ENCODE measurements around the gene SCGB1D2.
"Not testable (repeated sequence)": the region's sequence is repeated elsewhere in the genome, so short reads cannot be mapped to it uniquely, and the experiment has no call there.

The SCGB1D2 gene

GRCh38 chr11:62242021-62242420, at the start of gene SCGB1D2:
Gene SCGB1D2, plus strand, starts transcription at chr11:62242239. Its CDS starts 69 bp downstream, at chr11:62242308.
- no peak for DNase-seq (ENCODE audit: low read depth in 2 of 2, low spot score in 1 of 2)

GRCh38 chr11:62193952-62194351, 48.1 kb upstream of the SCGB1D2 start:
- no peak for DNase-seq (ENCODE audit: low read depth in 2 of 2, low spot score in 1 of 2)

GRCh38 chr11:62195010-62195409, 47.0 kb upstream of the SCGB1D2 start:
- DNase-seq (ENCODE audit: low read depth in 2 of 2, low spot score in 1 of 2) = not testable (repeated sequence)

- no peak for DNase-seq (ENCODE audit: low read depth in 2 of 2, low spot score in 1 of 2)
Measured at GRCh38 chr11:62195945-62196344, 46.1 kb upstream of the SCGB1D2 start.

- DNase-seq (ENCODE audit: low read depth in 2 of 2, low spot score in 1 of 2) = not testable (repeated sequence)
Measured at GRCh38 chr11:62197400-62197799, 44.6 kb upstream of the SCGB1D2 start.

- no peak for DNase-seq (ENCODE audit: low read depth in 2 of 2, low spot score in 1 of 2)
Measured at GRCh38 chr11:62201376-62201775, 40.7 kb upstream of the SCGB1D2 start.

GRCh38 chr11:62202910-62203309, 39.1 kb upstream of the SCGB1D2 start:
- no peak for DNase-seq (ENCODE audit: low read depth in 2 of 2, low spot score in 1 of 2)

- DNase-seq (ENCODE audit: low read depth in 2 of 2, low spot score in 1 of 2) = no peak
Measured at GRCh38 chr11:62204430-62204829, 37.6 kb upstream of the SCGB1D2 start.

- DNase-seq (ENCODE audit: low read depth in 2 of 2, low spot score in 1 of 2) = no peak
Measured at GRCh38 chr11:62205441-62205840, 36.6 kb upstream of the SCGB1D2 start.

GRCh38 chr11:62206276-62207066, 35.6 kb upstream of the SCGB1D2 start:
- DNase-seq (ENCODE audit: low read depth in 2 of 2, low spot score in 1 of 2) = not testable (repeated sequence)

- DNase-seq (ENCODE audit: low read depth in 2 of 2, low spot score in 1 of 2) = no peak
Measured at GRCh38 chr11:62208785-62209144, 33.3 kb upstream of the SCGB1D2 start.

GRCh38 chr11:62217191-62217748, 24.8 kb upstream of the SCGB1D2 start:
- DNase-seq (ENCODE audit: low read depth in 2 of 2, low spot score in 1 of 2) = no peak

- no peak for DNase-seq (ENCODE audit: low read depth in 2 of 2, low spot score in 1 of 2)
Measured at GRCh38 chr11:62221498-62221897, 20.5 kb upstream of the SCGB1D2 start.

- no peak for DNase-seq (ENCODE audit: low read depth in 2 of 2, low spot score in 1 of 2)
Measured at GRCh38 chr11:62223095-62223494, 18.9 kb upstream of the SCGB1D2 start.

GRCh38 chr11:62233730-62234129, 8.3 kb upstream of the SCGB1D2 start:
- DNase-seq (ENCODE audit: low read depth in 2 of 2, low spot score in 1 of 2) = no peak

GRCh38 chr11:62236187-62236586, 5.9 kb upstream of the SCGB1D2 start:
- no peak for DNase-seq (ENCODE audit: low read depth in 2 of 2, low spot score in 1 of 2)

- DNase-seq (ENCODE audit: low read depth in 2 of 2, low spot score in 1 of 2) = no peak
Measured at GRCh38 chr11:62237499-62237898, 4.5 kb upstream of the SCGB1D2 start.

GRCh38 chr11:62238151-62238550, 3.9 kb upstream of the SCGB1D2 start:
- no peak for DNase-seq (ENCODE audit: low read depth in 2 of 2, low spot score in 1 of 2)

GRCh38 chr11:62241095-62241494, 944 bp upstream of the SCGB1D2 start:
- DNase-seq (ENCODE audit: low read depth in 2 of 2, low spot score in 1 of 2) = no peak

- DNase-seq (ENCODE audit: low read depth in 2 of 2, low spot score in 1 of 2) = no peak
Measured at GRCh38 chr11:62245271-62245753, 3.3 kb downstream of the SCGB1D2 start.

- DNase-seq (ENCODE audit: low read depth in 2 of 2, low spot score in 1 of 2) = no peak
Measured at GRCh38 chr11:62251698-62252097, 9.7 kb downstream of the SCGB1D2 start.

- no peak for DNase-seq (ENCODE audit: low read depth in 2 of 2, low spot score in 1 of 2)
Measured at GRCh38 chr11:62253999-62254542, 12.0 kb downstream of the SCGB1D2 start.

All from stimulated activated CD8-positive, alpha-beta memory T cell treated with anti-CD3 and anti-CD28 coated beads, Interleukin-4, amount 100 ng/mL, for 1 hour (primary cell).